ENCODE results near the gene CENPI. TPM values are rescaled to one million over a fixed set of nuclear protein-coding genes. Genes with fewer than 3 reads are reported as not detected.

The CENPI gene
- total RNA-seq, 2 experiments from 2014 or later: 19.6 to 20.6 TPM

DNA sequence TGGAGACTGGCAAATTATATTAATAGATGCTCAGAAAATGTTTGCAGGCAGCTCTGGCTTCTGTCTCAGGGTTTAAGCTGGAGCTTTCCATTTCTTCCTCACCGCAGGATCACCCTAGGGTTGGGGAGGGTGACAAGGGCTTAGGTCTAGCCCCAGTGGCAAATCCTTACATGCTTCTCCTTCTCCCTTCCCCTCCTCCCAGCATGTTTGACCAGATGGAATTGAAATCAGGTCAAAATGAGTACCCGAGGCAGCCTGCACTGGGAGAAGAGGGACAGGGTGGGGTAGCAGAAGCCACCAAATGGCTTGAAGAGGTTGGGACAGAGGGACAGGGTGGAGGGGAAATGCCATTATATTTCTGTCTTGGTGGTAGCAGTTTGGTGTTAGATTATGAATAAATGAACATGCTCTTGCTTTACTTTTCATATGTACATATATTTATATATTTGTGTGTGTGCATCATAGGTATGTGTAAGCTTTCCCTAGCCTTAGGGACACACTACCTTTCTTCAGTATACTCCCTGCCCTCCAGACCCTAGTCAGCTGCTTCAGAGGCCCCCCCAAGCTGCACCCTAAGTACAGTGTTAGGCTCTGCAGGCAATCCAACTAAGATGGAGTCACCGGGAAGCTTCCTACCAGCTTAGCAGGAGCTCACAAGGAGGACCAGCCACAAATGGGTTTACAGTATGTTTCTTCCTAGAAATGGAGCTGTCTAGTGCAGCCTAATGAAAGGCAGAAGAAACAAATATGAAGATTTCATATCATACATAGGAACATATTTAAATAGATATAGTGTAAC is 17.5 kb upstream of the CENPI start:
- Mint-ChIP-seq H3K27ac (no peak overlapping the region), H3K4me3 (no peak overlapping the region), H3K4me1 (peaks cover 8% of the 10 kb centered on the region), H3K27me3 (peaks cover 14% of the 10 kb centered on the region), H3K36me3 (ENCODE audit: low read depth) (no peaks in the 10 kb centered on the region), H3K9me3 (ENCODE audit: low read depth) (no peaks in the 10 kb centered on the region)
- DNase-seq: no peak
- POLR2A ChIA-PET: interaction anchor here (0.6 kb wide), 1 partner anchor 17 kb away, joined by 3 read pairs; the partner anchor contains the start of gene CENPI
- no peak for ATAC-seq
- intact Hi-C loops (cut with DNase I, micrococcal nuclease): no loop called here
- CTCF ChIA-PET: no interaction called here

DNA sequence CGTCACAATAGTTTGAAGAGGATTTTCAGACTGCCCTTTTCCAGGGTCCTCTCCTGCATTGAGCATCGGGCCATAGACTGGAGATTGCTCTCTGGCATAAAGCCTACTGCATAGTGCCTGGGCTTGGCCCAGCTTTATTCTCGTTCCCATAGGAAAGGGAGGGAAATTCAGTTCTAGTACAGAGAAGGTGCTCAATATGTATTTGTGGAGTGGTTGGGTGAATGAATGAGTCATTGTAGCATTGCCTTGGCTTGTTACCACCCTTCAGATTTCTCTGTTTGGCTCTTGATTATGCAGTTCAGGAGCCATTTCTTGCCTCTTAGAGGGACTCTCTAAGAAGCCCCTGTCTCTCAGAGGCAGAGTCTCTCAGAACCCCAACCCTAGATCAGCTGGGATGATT is 16.8 kb upstream of the CENPI start:
- Mint-ChIP-seq H3K4me1 (peaks cover 8% of the 10 kb centered on the region), H3K36me3 (ENCODE audit: low read depth) (no peaks in the 10 kb centered on the region), H3K27me3 (peaks cover 14% of the 10 kb centered on the region), H3K4me3 (no peak overlapping the region), H3K9me3 (ENCODE audit: low read depth) (no peaks in the 10 kb centered on the region), H3K27ac (no peak overlapping the region)
- ChIA-PET CTCF (interaction anchor here (0.5 kb wide), 1 partner anchor 441 kb away, joined by 5 read pairs; no protein-coding TSS in a partner anchor), POLR2A (no interaction called here)
- intact Hi-C loops (cut with DNase I, micrococcal nuclease): no loop called here
- DNase-seq: no peak
- ATAC-seq: no peak

- DNase-seq (no peak), ATAC-seq (no peak)
- Mint-ChIP-seq H3K27me3 (no peaks in the 10 kb centered on the region), H3K36me3 (ENCODE audit: low read depth) (no peaks in the 10 kb centered on the region), H3K4me1 (peaks cover 2% of the 10 kb centered on the region), H3K27ac (no peak overlapping the region), H3K9me3 (ENCODE audit: low read depth) (no peaks in the 10 kb centered on the region), H3K4me3 (no peak overlapping the region)
- intact Hi-C loops (cut with DNase I, micrococcal nuclease): no loop called here
- ChIA-PET CTCF (no interaction called here), POLR2A (no interaction called here)
These were observed 6.2 kb upstream of the CENPI start for GRCh38 chrX:101091817-101092216.

DNA sequence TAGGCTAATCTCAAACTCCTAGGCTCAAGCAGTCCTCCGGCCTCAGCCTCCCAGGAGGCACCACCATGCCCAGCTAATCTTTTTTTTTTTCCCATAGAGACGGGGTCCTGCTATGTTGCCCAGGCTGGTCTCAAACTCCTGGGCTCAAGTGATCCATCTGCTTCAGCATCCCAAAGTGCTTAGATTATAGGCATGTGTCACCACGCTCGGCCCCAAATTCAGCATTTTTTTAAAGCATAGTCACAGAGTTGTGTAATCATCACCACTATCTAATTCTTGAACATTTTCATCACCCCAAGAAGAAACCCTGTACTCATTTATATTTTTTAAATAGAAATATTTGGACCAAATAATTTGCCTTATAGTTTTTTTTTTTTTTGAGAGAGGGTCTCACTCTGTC is 10.3 kb downstream of the CENPI start:
- no peaks in the 10 kb centered on the region for H3K27me3 Mint-ChIP-seq
- ChIA-PET POLR2A (no interaction called here), CTCF (no interaction called here)
- H3K36me3 Mint-ChIP-seq (ENCODE audit: low read depth): peaks cover 15% of the 10 kb centered on the region
- H3K9me3 Mint-ChIP-seq (ENCODE audit: low read depth): no peaks in the 10 kb centered on the region
- no peak overlapping the region for H3K27ac Mint-ChIP-seq
- no peak overlapping the region for H3K4me3 Mint-ChIP-seq
- ATAC-seq (no peak), DNase-seq (no peak)
- intact Hi-C loops (cut with DNase I, micrococcal nuclease): no loop called here
- no peaks in the 10 kb centered on the region for H3K4me1 Mint-ChIP-seq

DNA sequence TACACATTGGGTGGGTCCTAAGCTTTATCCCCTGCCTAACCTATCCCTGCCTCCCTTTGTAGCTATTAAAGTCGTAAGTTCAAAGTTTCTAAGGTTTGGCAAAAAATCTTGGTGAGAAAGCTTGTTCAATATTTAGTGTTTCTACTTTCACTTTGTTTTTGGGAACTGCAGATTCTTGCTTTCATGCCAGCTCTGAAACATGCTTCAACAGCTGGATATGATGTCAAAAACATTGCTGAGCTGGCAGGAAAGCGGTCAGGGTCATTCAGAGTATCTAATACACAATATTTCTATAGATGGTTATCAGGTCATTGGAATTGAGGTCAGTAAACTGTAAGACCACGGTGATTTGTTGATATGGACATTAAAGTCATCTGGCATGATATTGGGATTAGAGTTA is 19.7 kb downstream of the CENPI start:
- Mint-ChIP-seq H3K9me3 (ENCODE audit: low read depth) (no peaks in the 10 kb centered on the region), H3K27me3 (no peaks in the 10 kb centered on the region), H3K4me1 (no peaks in the 10 kb centered on the region), H3K4me3 (no peak overlapping the region), H3K27ac (no peak overlapping the region), H3K36me3 (ENCODE audit: low read depth) (peaks cover 19% of the 10 kb centered on the region)
- POLR2A ChIA-PET: no interaction called here
- CTCF ChIA-PET: no interaction called here
- DNase-seq (no peak), ATAC-seq (no peak)
- intact Hi-C loops (cut with DNase I, micrococcal nuclease): no loop called here

DNA sequence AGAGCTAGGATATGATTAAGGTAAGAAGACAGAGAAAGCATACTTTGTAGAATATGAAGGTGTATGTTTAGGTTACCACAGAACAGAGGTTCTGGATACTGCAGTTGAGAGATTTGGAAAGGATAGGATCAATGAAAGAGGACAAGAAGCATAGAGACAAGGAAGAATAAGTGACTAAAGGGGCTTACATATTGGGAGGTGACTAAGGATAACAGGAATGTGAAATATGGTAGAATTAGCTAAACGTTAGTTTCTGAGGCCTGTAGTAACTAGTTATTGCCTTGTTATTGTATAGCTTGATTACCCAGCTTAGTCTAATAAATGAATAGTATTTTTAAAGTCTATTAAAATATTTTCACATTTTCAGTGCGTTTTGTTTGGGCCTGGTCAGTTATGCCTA is 38.2 kb downstream of the CENPI start:
- DNase-seq (no peak), ATAC-seq (no peak)
- H3K4me1 Mint-ChIP-seq: no peaks in the 10 kb centered on the region
- H3K27ac Mint-ChIP-seq: no peak overlapping the region
- H3K36me3 Mint-ChIP-seq (ENCODE audit: low read depth): peaks cover 34% of the 10 kb centered on the region
- no peaks in the 10 kb centered on the region for H3K9me3 Mint-ChIP-seq (ENCODE audit: low read depth)
- no peaks in the 10 kb centered on the region for H3K27me3 Mint-ChIP-seq
- ChIA-PET CTCF (no interaction called here), POLR2A (interaction anchor here (0.7 kb wide), 1 partner anchor 69 kb away, joined by 3 read pairs; no protein-coding TSS in a partner anchor)
- intact Hi-C loops (cut with DNase I, micrococcal nuclease): no loop called here
- H3K4me3 Mint-ChIP-seq: no peak overlapping the region

Other genes with a start within 250 kb of the CENPI start
- gene NOX1, start 223.8 kb upstream of the CENPI start, total RNA-seq: not detected
- gene XKRX, start 169.3 kb upstream of the CENPI start, total RNA-seq: 1 to 10 TPM in 1 of 2 experiments, under 1 TPM in 1; 0.78 to 1.0 TPM
- gene ARL13A, start 128.5 kb upstream of the CENPI start, total RNA-seq: not detected
- gene TRMT2B, start 46.1 kb upstream of the CENPI start, total RNA-seq: 10 to 100 TPM; 20.6 to 24.3 TPM
- gene TMEM35A, start 19.3 kb upstream of the CENPI start, total RNA-seq: not detected
- under 1 TPM; 0.66 to 0.79 TPM for gene DRP2, start 121.6 kb downstream of the CENPI start, total RNA-seq
- not detected for gene TAF7L, start 193.1 kb downstream of the CENPI start, total RNA-seq

Data from activated CD4-positive, alpha-beta T cell treated with anti-CD3 and anti-CD28 coated beads for 36 hours (primary cell).